Natural killer cell (primary cell): ENCODE results near the gene ZFHX3. TPM values are rescaled to one million over a fixed set of nuclear protein-coding genes. Genes with fewer than 3 reads are reported as not detected.

Experiments
- ATAC-seq, 3 donors: fragments of 150-1000 bp in 2 of 3; fragments of 200-7000 bp in 1 of 3; cut with Tn5 transposase; 1 replicate in 1 of 3; 2 replicates in 2 of 3; pipeline ENCODE4 v1.10.0; 2021; ENCODE audit warnings: mild to moderate bottlenecking in 2 of 3, moderate library complexity in 2 of 3
- DNase-seq, 2 donors: peaks; one replicate each; pipeline versions ENCODE4 v3.0.0 to v3.0.0-alpha.2; 2013 to 2021; ENCODE audit warnings: mixed read lengths in 1 of 2
- H3K27ac ChIP-seq: one replicate; pipeline ENCODE4 v1.5.1; 2013; ENCODE audit warnings: mild to moderate bottlenecking, low read length
- H3K27me3 ChIP-seq: one replicate; pipeline ENCODE4 v1.6.1; 2013; ENCODE audit warnings: low read length; ENCODE audit not compliant: control insufficient read depth, insufficient read depth
- H3K36me3 ChIP-seq: one replicate; pipeline ENCODE4 v1.6.1; 2013; ENCODE audit warnings: low read length; ENCODE audit not compliant: control insufficient read depth, insufficient read depth
- H3K4me1 ChIP-seq: one replicate; pipeline ENCODE4 v1.6.1; 2013; ENCODE audit warnings: low read length; ENCODE audit not compliant: control insufficient read depth, insufficient read depth
- H3K4me3 ChIP-seq: one replicate; pipeline ENCODE4 v1.5.1; 2013; ENCODE audit warnings: low read length
- H3K9me3 ChIP-seq: one replicate; pipeline ENCODE4 v1.6.1; 2013; ENCODE audit warnings: low read length; ENCODE audit not compliant: control insufficient read depth, insufficient read depth
- H3K27ac Mint-ChIP-seq, 2 donors: one replicate each; pipeline ENCODE4 v1.8.0; 2022; ENCODE audit warnings: mild to moderate bottlenecking in 2 of 2, mixed read lengths in 2 of 2, moderate library complexity in 1 of 2
- H3K27me3 Mint-ChIP-seq, 2 donors: one replicate each; pipeline ENCODE4 v1.8.0; 2022; ENCODE audit warnings: low read depth in 2 of 2, mixed read lengths in 2 of 2
- H3K36me3 Mint-ChIP-seq: one replicate; pipeline ENCODE4 v1.8.0; 2022; ENCODE audit warnings: mixed read lengths
- H3K4me1 Mint-ChIP-seq, 2 donors: one replicate each; pipeline ENCODE4 v1.8.0; 2022; ENCODE audit warnings: mixed read lengths in 2 of 2
- H3K4me3 Mint-ChIP-seq: one replicate; pipeline ENCODE4 v1.8.0; 2022; ENCODE audit warnings: mild to moderate bottlenecking, moderate library complexity, mixed read lengths
- H3K9me3 Mint-ChIP-seq, 2 donors: one replicate each; pipeline ENCODE4 v1.8.0; 2022; ENCODE audit warnings: mixed read lengths in 2 of 2
- CTCF ChIP-seq: fragments of 200-600 bp; IDR thresholded peaks from one replicate; pipeline ENCODE4 v1.8.0; 2022; ENCODE audit warnings: antibody characterized with exemption
- WGBS: methylation state at CpG from one replicate; pipeline ENCODE4 v1.1.7; 2013; ENCODE audit warnings: missing lambda C conversion rate; ENCODE audit not compliant: insufficient coverage; 5-methylcytosine and 5-hydroxymethylcytosine counted together
- intact Hi-C: fragments of 100-400 bp; cut with micrococcal nuclease; formaldehyde crosslinking; loops from one replicate; pipeline ENCODE4 v1.14.2; 2022
- total RNA-seq, 4 donors: library from RNA; stranded (reverse); fragments of 120-200 nt in 1 of 4; gene quantifications; one replicate each; pipeline versions ENCODE4 v1.2.3 to v1.2.4, GENCODE V29; 2013 to 2022

Gene ZFHX3
- total RNA-seq, 3 donors from 2014 or later (not counting 1 experiment from before 2014, with no cell fraction given): 5.8 to 7.8 (median 7.5) TPM

GRCh38 chr16:73037845-73038570 is 9.9 kb downstream of the ZFHX3 start:
- DNase-seq (no peak), ATAC-seq (no peak)
- H3K27ac Mint-ChIP-seq: peak overlapping the region; percentile 56 to 71
- peak overlapping the region; percentile 84 for H3K4me3 Mint-ChIP-seq
- no peaks in the 10 kb centered on the region for H3K9me3 ChIP-seq
- no peak for TF ChIP-seq CTCF
- no peaks in the 10 kb centered on the region for H3K36me3 Mint-ChIP-seq
- 79% methylated on average over 14 of the region's 14 CpGs for WGBS
- intact Hi-C loops: no loop called here
- H3K27me3 Mint-ChIP-seq: peaks cover 8 to 9% of the 10 kb centered on the region in 2 donors
- H3K27me3 ChIP-seq: no peaks in the 10 kb centered on the region
- H3K9me3 Mint-ChIP-seq: no peaks in the 10 kb centered on the region
- H3K36me3 ChIP-seq: no peaks in the 10 kb centered on the region
- H3K4me3 ChIP-seq: no peak overlapping the region
- peaks cover 41 to 47% of the 10 kb centered on the region in 2 donors for H3K4me1 Mint-ChIP-seq
- H3K27ac ChIP-seq: no peak overlapping the region
- peaks cover 53% of the 10 kb centered on the region for H3K4me1 ChIP-seq

GRCh38 chr16:73037331-73037745 is 10.6 kb downstream of the ZFHX3 start:
- no peak for TF ChIP-seq CTCF
- peak overlapping the region; percentile 56 to 71 for H3K27ac Mint-ChIP-seq
- intact Hi-C loops: no loop called here
- H3K36me3 Mint-ChIP-seq: no peaks in the 10 kb centered on the region
- H3K4me3 ChIP-seq: peak overlapping the region; percentile 7
- no peak overlapping the region for H3K27ac ChIP-seq
- H3K9me3 ChIP-seq: no peaks in the 10 kb centered on the region
- ATAC-seq (peak; percentile 59 to 78 (median 73)), DNase-seq (no peak)
- no peaks in the 10 kb centered on the region for H3K27me3 ChIP-seq
- H3K9me3 Mint-ChIP-seq: no peaks in the 10 kb centered on the region
- peaks cover 8 to 9% of the 10 kb centered on the region in 2 donors for H3K27me3 Mint-ChIP-seq
- peaks cover 60% of the 10 kb centered on the region for H3K4me1 ChIP-seq
- 17% methylated on average over 5 of the region's 5 CpGs for WGBS
- H3K36me3 ChIP-seq: no peaks in the 10 kb centered on the region
- H3K4me1 Mint-ChIP-seq: peaks cover 41 to 42% of the 10 kb centered on the region in 2 donors
- H3K4me3 Mint-ChIP-seq: peak overlapping the region; percentile 84

GRCh38 chr16:73036074-73036826 is 11.7 kb downstream of the ZFHX3 start:
- H3K36me3 ChIP-seq: no peaks in the 10 kb centered on the region
- Mint-ChIP-seq H3K4me3 (peak overlapping the region; percentile 84), H3K27me3 (peaks cover 12 to 15% of the 10 kb centered on the region in 2 donors), H3K9me3 (no peaks in the 10 kb centered on the region), H3K36me3 (no peaks in the 10 kb centered on the region), H3K27ac (peak overlapping the region; percentile 56 to 71), H3K4me1 (peaks cover 41 to 42% of the 10 kb centered on the region in 2 donors)
- no peaks in the 10 kb centered on the region for H3K9me3 ChIP-seq
- no peaks in the 10 kb centered on the region for H3K27me3 ChIP-seq
- no peak for TF ChIP-seq CTCF
- intact Hi-C loops: no loop called here
- ATAC-seq (peak in 2 of 3 donors; percentile 17 to 18), DNase-seq (no peak)
- H3K4me1 ChIP-seq: peaks cover 66% of the 10 kb centered on the region
- WGBS: 35% methylated on average over 18 of the region's 19 CpGs
- H3K27ac ChIP-seq: peak overlapping the region; percentile 32
- no peak overlapping the region for H3K4me3 ChIP-seq
